HCT116 (cell line): ENCODE data around the gene STAP2. TPM values are rescaled to one million over a fixed set of nuclear protein-coding genes. Genes with fewer than 3 reads are reported as not detected.

Experiments
- ATAC-seq: fragments of 200-7000 bp; cut with Tn5 transposase; 2 replicates; pipeline ENCODE4 v1.9.1; 2020; ENCODE audit warnings: mild to moderate bottlenecking, moderate library complexity
- BruUV-seq: library from RNA; stranded (reverse); fragments of 400-500 nt; replicated peaks from 2 replicates; lab custom pipeline; 2021; lab: Mats Ljungman, UMichigan
- CTCF ChIA-PET: fragments of 300-600 bp; sonication (Branson Sonifier 250); formaldehyde crosslinking; loops from one replicate; lab custom pipeline; 2021; ENCODE audit warnings: antibody characterized with exemption; lab: Charles Lee
- POLR2A ChIA-PET: fragments of 300-600, 350-600 bp; sonication (Branson Sonifier 250); formaldehyde crosslinking; loops from one replicate; lab custom pipeline; 2021; ENCODE audit warnings: antibody characterized with exemption; lab: Charles Lee
- RAD21 ChIA-PET, 2 experiments: fragments of 300-600 bp; sonication (Branson Sonifier 250); formaldehyde crosslinking; loops; one replicate each; lab custom pipeline; 2023; ENCODE audit warnings: low total read pairs in 2 of 2; ENCODE audit not compliant: uncharacterized antibody in 2 of 2, unreplicated experiment in 2 of 2, low non-redundant PET in 1 of 2; lab: Charles Lee
- DNase-seq: peaks from one replicate; pipeline ENCODE4 v3.0.0-alpha.2; 2010; ENCODE audit warnings: low read depth, low spot score
- H2AFZ ChIP-seq: fragments of 200-600 bp; shearing (Covaris generic), sonication (generic); 2 replicates; pipeline ENCODE4 v1.6.1; 2017; ENCODE audit warnings: low read depth, mixed run types, mixed read lengths, antibody characterized with exemption, low read length; ENCODE audit not compliant: poor library complexity, severe bottlenecking
- H3K27ac ChIP-seq: 2 replicates; pipeline ENCODE4 v1.5.1; 2012; ENCODE audit warnings: low read depth, low read length
- H3K27me3 ChIP-seq: fragments of 200-600 bp; sonication (generic); 2 replicates; pipeline ENCODE4 v1.6.1; 2016; ENCODE audit warnings: mixed run types, low read length, mixed read lengths; ENCODE audit not compliant: insufficient read depth
- H3K36me3 ChIP-seq, 2 experiments: fragments of 200-500 bp in 1 of 2; fragments of 200-600 bp in 1 of 2; sonication (Bioruptor generic) in 1 of 2; sonication (generic) in 1 of 2; 2 replicates each; pipeline versions ENCODE4 v1.5.1 to v1.6.1; 2014 to 2016; ENCODE audit warnings: low read length in 2 of 2, inconsistent platforms in 1 of 2, mixed read lengths in 1 of 2, mixed run types in 1 of 2; ENCODE audit not compliant: insufficient read depth in 2 of 2, control insufficient read depth in 1 of 2
- H3K4me1 ChIP-seq, 2 experiments: fragments of 200-600 bp in 1 of 2; sonication (generic) in 1 of 2; 2 replicates each; pipeline versions ENCODE4 v1.5.1 to v1.6.1; 2012 to 2017; ENCODE audit warnings: low read length in 2 of 2, inconsistent platforms in 1 of 2, mild to moderate bottlenecking in 1 of 2, mixed read lengths in 1 of 2, mixed run types in 1 of 2, moderate library complexity in 1 of 2; ENCODE audit not compliant: insufficient read depth in 2 of 2, control insufficient read depth in 1 of 2
- H3K4me2 ChIP-seq: fragments of 200-600 bp; sonication (generic); 2 replicates; pipeline ENCODE4 v1.6.1; 2017; ENCODE audit warnings: mixed run types, low read length, mixed read lengths
- H3K4me3 ChIP-seq, 2 experiments: fragments of 200-600 bp in 1 of 2; sonication (generic) in 1 of 2; replicated peaks in 1 of 2; 2 replicates each; pipeline ENCODE4 v1.5.1; 2011 to 2016; ENCODE audit warnings: low read length in 2 of 2, control low read depth in 1 of 2, low read depth in 1 of 2, mild to moderate bottlenecking in 1 of 2, mixed read lengths in 1 of 2, mixed run types in 1 of 2
- H3K79me2 ChIP-seq: fragments of 200-600 bp; sonication (generic); 2 replicates; pipeline ENCODE4 v1.6.1; 2017; ENCODE audit warnings: mild to moderate bottlenecking, mixed run types, low read length, moderate library complexity, mixed read lengths; ENCODE audit not compliant: insufficient read depth
- H3K9ac ChIP-seq: fragments of 200-600 bp; sonication (generic); 2 replicates; pipeline ENCODE4 v1.6.1; 2016; ENCODE audit warnings: low read length, mixed read lengths
- H3K9me2 ChIP-seq: fragments of 200-600 bp; sonication (generic), shearing (Covaris generic); 2 replicates; pipeline ENCODE4 v1.6.1; 2017; ENCODE audit warnings: mixed run types, mild to moderate bottlenecking, moderate library complexity; ENCODE audit not compliant: insufficient read depth
- H3K9me3 ChIP-seq, 2 experiments: fragments of 200-500 bp in 1 of 2; fragments of 200-600 bp in 1 of 2; sonication (Bioruptor generic) in 1 of 2; sonication (generic) in 1 of 2; 2 replicates each; pipeline ENCODE4 v1.6.1; 2014 to 2017; ENCODE audit warnings: low read length in 2 of 2, mixed read lengths in 2 of 2, inconsistent platforms in 1 of 2, low read depth in 1 of 2, mild to moderate bottlenecking in 1 of 2, mixed run types in 1 of 2, moderate library complexity in 1 of 2; ENCODE audit not compliant: control insufficient read depth in 1 of 2, insufficient read depth in 1 of 2
- H4K20me1 ChIP-seq: fragments of 200-600 bp; sonication (generic), shearing (Covaris generic); 2 replicates; pipeline ENCODE4 v1.6.1; 2017; ENCODE audit warnings: mixed run types, mild to moderate bottlenecking, moderate library complexity; ENCODE audit not compliant: insufficient read depth
- CBX3 ChIP-seq: IDR thresholded peaks from 2 replicates; pipeline ENCODE4 v1.6.1; 2012; ENCODE audit warnings: low read depth
- CTCF ChIP-seq, 3 experiments: fragments of 200-600 bp in 1 of 3; sonication (generic) in 1 of 3; IDR thresholded peaks in 2 of 3; conservative IDR thresholded peaks in 1 of 3; 2 replicates each; pipeline ENCODE4 v1.5.1; 2012 to 2017; ENCODE audit warnings: low read depth in 2 of 3, low read length in 2 of 3, antibody characterized with exemption in 1 of 3, borderline replicate concordance in 1 of 3, control low read depth in 1 of 3, mild to moderate bottlenecking in 1 of 3, mixed read lengths in 1 of 3, mixed run types in 1 of 3, moderate library complexity in 1 of 3; ENCODE audit not compliant: insufficient read depth in 1 of 3
- ELF1 ChIP-seq: IDR thresholded peaks from 2 replicates; pipeline ENCODE4 v1.6.1; 2012; ENCODE audit warnings: low read depth, borderline replicate concordance
- EZH2phosphoT487 ChIP-seq: fragments of 200-600 bp; IDR thresholded peaks from 2 replicates; pipeline ENCODE4 v1.6.1; 2018; ENCODE audit warnings: antibody characterized with exemption, borderline replicate concordance
- FOSL1 ChIP-seq: IDR thresholded peaks from 2 replicates; pipeline ENCODE4 v1.6.1; 2012; ENCODE audit warnings: low read depth
- JUND ChIP-seq: IDR thresholded peaks from 2 replicates; pipeline ENCODE4 v1.6.1; 2012
- POLR2AphosphoS5 ChIP-seq: IDR thresholded peaks from 2 replicates; pipeline ENCODE4 v1.6.1; 2011; ENCODE audit warnings: mild to moderate bottlenecking, low read depth, low read length, moderate library complexity
- RAD21 ChIP-seq: IDR thresholded peaks from 2 replicates; pipeline ENCODE4 v1.6.1; 2012; ENCODE audit warnings: low read depth, mild to moderate bottlenecking
- REST ChIP-seq: IDR thresholded peaks from 2 replicates; pipeline ENCODE4 v1.6.1; 2012; ENCODE audit warnings: low read depth
- SIN3A ChIP-seq: IDR thresholded peaks from 2 replicates; pipeline ENCODE4 v1.6.1; 2012; ENCODE audit warnings: low read depth
- SRF ChIP-seq: IDR thresholded peaks from 2 replicates; pipeline ENCODE4 v1.6.1; 2012; ENCODE audit warnings: low read depth
- YY1 ChIP-seq: IDR thresholded peaks from 2 replicates; pipeline ENCODE4 v1.6.1; 2011; ENCODE audit warnings: low read length, low read depth, moderate library complexity, mild to moderate bottlenecking; ENCODE audit not compliant: insufficient replicate concordance; ENCODE audit errors: extremely low read depth
- intact Hi-C: fragments of 100-400 bp; cut with micrococcal nuclease; formaldehyde crosslinking; loops from 2 replicates; pipeline ENCODE4 v1.10.0; 2022
- total RNA-seq: library from RNA; stranded (reverse); gene quantifications from one replicate; pipeline ENCODE4 v1.2.1, GENCODE V29; 2021; ENCODE audit not compliant: unreplicated experiment
- TF ChIP-seq, protein P1 (sequence below): IDR thresholded peaks from 2 replicates; pipeline ENCODE4 v1.6.1; 2012

STAP2 gene
- total RNA-seq, 1 experiment from 2014 or later = 2.1 TPM

DNA sequence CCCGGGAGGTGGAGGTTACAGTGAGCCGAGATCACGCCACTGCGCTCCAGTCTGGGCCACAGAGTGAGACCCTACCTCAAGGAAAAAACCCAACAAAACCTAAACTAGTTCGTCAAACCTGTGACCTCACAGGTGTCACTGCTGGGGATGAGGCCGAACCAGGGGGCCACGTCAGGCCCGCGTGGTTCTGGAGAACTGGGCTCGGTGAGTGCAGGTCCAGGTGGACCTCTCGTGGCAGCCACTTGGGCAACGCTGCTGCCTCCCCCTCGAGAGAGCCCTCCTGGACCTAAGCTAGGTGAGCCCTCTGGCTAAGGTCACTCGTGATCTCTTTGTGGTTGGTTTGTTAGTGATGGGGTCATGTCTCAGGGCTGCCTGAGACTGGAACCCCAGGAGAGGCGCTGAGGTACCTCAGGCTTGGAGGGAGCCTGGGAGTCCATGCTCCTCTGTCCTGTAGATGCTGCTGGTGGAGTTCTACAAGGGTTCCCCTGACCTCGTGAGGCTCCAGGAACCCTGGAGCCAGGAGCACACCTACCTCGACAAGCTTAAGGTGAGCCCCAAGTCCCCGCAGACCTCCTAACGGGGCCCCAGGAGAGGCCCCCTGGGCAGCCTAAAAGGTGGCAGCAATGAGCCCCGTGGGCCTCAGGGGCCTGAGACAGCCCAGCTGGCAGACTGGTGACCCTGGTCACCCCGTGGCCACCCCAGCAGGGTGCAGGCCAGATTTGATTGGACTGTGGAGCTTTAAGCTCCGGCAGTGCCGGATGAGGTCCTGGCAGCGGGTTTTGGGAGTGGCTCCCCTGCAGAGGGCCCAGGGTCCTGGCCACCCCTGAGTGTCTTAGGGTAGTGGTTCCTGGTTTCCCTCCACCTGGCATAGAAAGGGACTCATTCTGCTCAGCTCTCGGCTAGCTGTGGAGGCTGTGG lies 20.3 kb upstream of the STAP2 start:
- Histone ChIP-seq H3K36me3 (peaks cover 5 to 11% of the 10 kb centered on the region in 2 experiments; a peak in 3 of 4 replicates), H3K27ac (no peak overlapping the region; the same call in 1 of the 2 replicates), H3K4me1 (peaks cover 6 to 23% of the 10 kb centered on the region in 2 experiments; a peak in 3 of 4 replicates), H2AFZ (no peak overlapping the region), H3K9ac (no peak overlapping the region), H3K4me2 (no peak overlapping the region), H4K20me1 (no peaks in the 10 kb centered on the region), H3K9me3 (no peaks in the 10 kb centered on the region), H3K4me3 (no peak overlapping the region), H3K79me2 (no peaks in the 10 kb centered on the region), H3K9me2 (no peaks in the 10 kb centered on the region), H3K27me3 (no peaks in the 10 kb centered on the region)
- no peak for ATAC-seq
- TF ChIP-seq POLR2AphosphoS5 (peak; percentile 12; the same call in 1 of the 2 replicates), SRF (no peak)
- ChIA-PET CTCF (interaction anchor here (0.6 to 1.3 kb wide), 2 partner anchors 92 kb away, joined by 3 to 5 read pairs; no protein-coding TSS in a partner anchor), RAD21 (no interaction called here), POLR2A (interaction anchor here (1.0 kb wide), 1 partner anchor 10 kb away, joined by 3 read pairs; no protein-coding TSS in a partner anchor)
- BruUV-seq = no TSS peak
- no peak for DNase-seq
- intact Hi-C loops = no loop called here

GRCh38 chr19:4357921-4358326 lies 19.3 kb upstream of the STAP2 start:
- intact Hi-C loops = no loop called here
- RAD21 ChIA-PET = no interaction called here
- DNase-seq (no peak), ATAC-seq (no peak)
- peaks cover 6 to 22% of the 10 kb centered on the region in 2 experiments; a peak in 3 of 4 replicates for H3K4me1 ChIP-seq
- H2AFZ ChIP-seq = no peak overlapping the region
- H3K9me2 ChIP-seq = no peaks in the 10 kb centered on the region
- no peaks in the 10 kb centered on the region for H3K9me3 ChIP-seq
- no peak overlapping the region for H3K9ac ChIP-seq
- H3K27me3 ChIP-seq = no peaks in the 10 kb centered on the region
- no peaks in the 10 kb centered on the region for H3K79me2 ChIP-seq
- H3K27ac ChIP-seq = no peak overlapping the region
- no peak overlapping the region for H3K4me3 ChIP-seq
- POLR2A ChIA-PET = no interaction called here
- CTCF ChIA-PET = interaction anchor here (1.3 kb wide), 1 partner anchor 91 kb away, joined by 5 read pairs; no protein-coding TSS in a partner anchor
- no TSS peak for BruUV-seq
- no peaks in the 10 kb centered on the region for H4K20me1 ChIP-seq
- peaks cover 8 to 15% of the 10 kb centered on the region in 2 experiments for H3K36me3 ChIP-seq
- H3K4me2 ChIP-seq = no peak overlapping the region
- TF ChIP-seq, protein P1, sequence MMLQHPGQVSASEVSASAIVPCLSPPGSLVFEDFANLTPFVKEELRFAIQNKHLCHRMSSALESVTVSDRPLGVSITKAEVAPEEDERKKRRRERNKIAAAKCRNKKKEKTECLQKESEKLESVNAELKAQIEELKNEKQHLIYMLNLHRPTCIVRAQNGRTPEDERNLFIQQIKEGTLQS = no peak
- TF ChIP-seq EZH2phosphoT487 (no peak), RAD21 (no peak), FOSL1 (no peak), POLR2AphosphoS5 (no peak), CBX3 (no peak), CTCF (IDR thresholded peaks at IDR 0.05 in 2 of 3, conservative IDR thresholded peaks at IDR 0.05 in 1 of 3; ENCODE audit: borderline replicate concordance in 1 of 3, insufficient read depth in 1 of 3, low read depth in 2 of 3, low read length in 2 of 3) (no peak), REST (no peak), YY1 (no peak), ELF1 (no peak), SIN3A (no peak), JUND (no peak)
